Fibroblast of lung (primary cell): ENCODE results near the gene OGG1.

Source experiments
- CTCF ChIP-seq, 2 donors: IDR thresholded peaks in 1 of 2; conservative IDR thresholded peaks in 1 of 2; 1 replicate in 1 of 2; 2 replicates in 1 of 2; pipeline ENCODE4 v1.5.1; 2011 to 2012; ENCODE audit warnings: low read length in 2 of 2, control low read depth in 1 of 2, inconsistent platforms in 1 of 2, low read depth in 1 of 2, mild to moderate bottlenecking in 1 of 2
- EZH2 ChIP-seq: IDR thresholded peaks from 2 replicates; pipeline ENCODE4 v1.5.1; 2012; ENCODE audit warnings: low read length, control low read depth, mild to moderate bottlenecking; ENCODE audit errors: missing control alignments

- TF ChIP-seq EZH2 (no peak), CTCF (conservative IDR thresholded peaks at IDR 0.05 in 1 of 2, IDR thresholded peaks at IDR 0.05 in 1 of 2; ENCODE audit: low read depth in 1 of 2, low read length in 2 of 2) (no peak)
Observed at GRCh38 chr3:9725775-9726515, 23.8 kb upstream of the OGG1 start.
